HEK293T (cell line): Measurements from ENCODE around the gene SIN3A.

Experiments used
- CTCF ChIA-PET: fragments of 350-600 bp; formaldehyde crosslinking; extraction: SDS; loops from one replicate; lab custom pipeline; 2021; ENCODE audit warnings: antibody characterized with exemption, inconsistent platforms; lab: Yijun Ruan, JAX
- POLR2A ChIA-PET: fragments of 350-600 bp; formaldehyde crosslinking; extraction: SDS; loops from one replicate; lab custom pipeline; 2020; ENCODE audit warnings: antibody characterized with exemption, inconsistent platforms; lab: Yijun Ruan, JAX
- DNase-seq: peaks from one replicate; pipeline ENCODE4 v3.0.0; 2012; ENCODE audit warnings: mixed read lengths; ENCODE audit errors: extremely low spot score
- ARNT ChIP-seq: fragments of 450-650 bp; IDR thresholded peaks from 2 replicates; pipeline ENCODE4 v1.6.1; 2017; ENCODE audit warnings: mild to moderate bottlenecking
- BHLHE40 ChIP-seq: fragments of 450-650 bp; IDR thresholded peaks from 2 replicates; pipeline ENCODE4 v1.6.1; 2016; ENCODE audit warnings: mild to moderate bottlenecking, moderate library complexity, borderline replicate concordance
- CTBP1 ChIP-seq: fragments of 450-650 bp; IDR thresholded peaks from 2 replicates; pipeline ENCODE4 v1.6.1; 2016; ENCODE audit warnings: borderline replicate concordance
- ELF4 ChIP-seq: fragments of 450-650 bp; IDR thresholded peaks from 2 replicates; pipeline ENCODE4 v1.6.1; 2017; ENCODE audit warnings: antibody characterized with exemption
- FOXA1 ChIP-seq: fragments of 450-650 bp; IDR thresholded peaks from 2 replicates; pipeline ENCODE4 v1.6.1; 2016; ENCODE audit warnings: mild to moderate bottlenecking
- FOXK2 ChIP-seq: fragments of 450-650 bp; IDR thresholded peaks from 2 replicates; pipeline ENCODE4 v1.6.1; 2016; ENCODE audit warnings: mild to moderate bottlenecking
- FOXM1 ChIP-seq: fragments of 450-650 bp; IDR thresholded peaks from 2 replicates; pipeline ENCODE4 v1.6.1; 2017; ENCODE audit warnings: mild to moderate bottlenecking, borderline replicate concordance
- HDGF ChIP-seq: fragments of 450-650 bp; IDR thresholded peaks from 2 replicates; pipeline ENCODE4 v1.6.1; 2017; ENCODE audit warnings: antibody characterized with exemption, borderline replicate concordance
- L3MBTL2 ChIP-seq: fragments of 450-650 bp; conservative IDR thresholded peaks from 2 replicates; pipeline ENCODE4 v1.6.1; 2016; ENCODE audit warnings: mild to moderate bottlenecking
- LEF1 ChIP-seq: fragments of 450-650 bp; IDR thresholded peaks from 2 replicates; pipeline ENCODE4 v1.6.1; 2017; ENCODE audit warnings: mild to moderate bottlenecking, borderline replicate concordance
- NFRKB ChIP-seq: fragments of 450-650 bp; IDR thresholded peaks from 2 replicates; pipeline ENCODE4 v1.6.1; 2016; ENCODE audit warnings: mild to moderate bottlenecking, moderate library complexity
- PKNOX1 ChIP-seq: fragments of 450-650 bp; IDR thresholded peaks from 2 replicates; pipeline ENCODE4 v1.6.1; 2016
- SP1 ChIP-seq: fragments of 450-650 bp; IDR thresholded peaks from 2 replicates; pipeline ENCODE4 v1.6.1; 2017
- SUZ12 ChIP-seq: fragments of 450-650 bp; IDR thresholded peaks from 2 replicates; pipeline ENCODE4 v1.6.1; 2016; ENCODE audit warnings: mild to moderate bottlenecking
- TARDBP ChIP-seq: fragments of 450-650 bp; IDR thresholded peaks from 2 replicates; pipeline ENCODE4 v1.6.1; 2016
- ZNF384 ChIP-seq: fragments of 450-650 bp; IDR thresholded peaks from 2 replicates; pipeline ENCODE4 v1.6.1; 2016

SIN3A gene

GRCh38 chr15:75328493-75329314 lies 122.8 kb downstream of the SIN3A start:
- CTCF ChIA-PET: interaction anchor here (1.3 kb wide), 1 partner anchor 9 kb away, joined by 4 read pairs; no protein-coding TSS in a partner anchor
- POLR2A ChIA-PET: no interaction called here
- TF ChIP-seq TARDBP (no peak), L3MBTL2 (no peak), SUZ12 (no peak), ELF4 (no peak), PKNOX1 (no peak), NFRKB (no peak), ZNF384 (no peak), ARNT (no peak), CTBP1 (no peak), SP1 (no peak), HDGF (no peak), LEF1 (no peak), FOXA1 (no peak), FOXK2 (no peak), FOXM1 (no peak), BHLHE40 (no peak)
- no peak for DNase-seq

- TF ChIP-seq ZNF384 (no peak), PKNOX1 (no peak), BHLHE40 (no peak), SUZ12 (no peak), FOXK2 (no peak), NFRKB (no peak), FOXM1 (no peak)
- ChIA-PET CTCF (interaction anchor here (0.6 kb wide), 1 partner anchor 311 kb away, joined by 3 read pairs; no protein-coding TSS in a partner anchor), POLR2A (interaction anchor here (0.7 kb wide), 1 partner anchor 169 kb away, joined by 4 read pairs; no protein-coding TSS in a partner anchor)
- DNase-seq: no peak
These were observed 124.0 kb downstream of the SIN3A start for GRCh38 chr15:75327491-75327890.

GRCh38 chr15:75327005-75327404 lies 124.5 kb downstream of the SIN3A start:
- TF ChIP-seq CTBP1: no peak
- TF ChIP-seq TARDBP: no peak
- TF ChIP-seq BHLHE40: no peak
- no peak for TF ChIP-seq SP1
- TF ChIP-seq L3MBTL2: no peak
- TF ChIP-seq LEF1: no peak
- no peak for TF ChIP-seq ELF4
- no peak for TF ChIP-seq ARNT
- no peak for TF ChIP-seq ZNF384
- no peak for TF ChIP-seq SUZ12
- TF ChIP-seq FOXA1: no peak
- TF ChIP-seq FOXK2: no peak
- TF ChIP-seq HDGF: no peak
- no peak for TF ChIP-seq FOXM1
- TF ChIP-seq NFRKB: no peak
- TF ChIP-seq PKNOX1: no peak
- no peak for DNase-seq
- CTCF ChIA-PET: no interaction called here

GRCh38 chr15:75325922-75326321 lies 125.6 kb downstream of the SIN3A start:
- DNase-seq: no peak
- POLR2A ChIA-PET: no interaction called here
- TF ChIP-seq FOXM1 (no peak), ELF4 (no peak), ARNT (no peak), SUZ12 (no peak), PKNOX1 (no peak), TARDBP (no peak), BHLHE40 (no peak), HDGF (no peak), ZNF384 (no peak), L3MBTL2 (no peak), FOXA1 (no peak), SP1 (no peak), NFRKB (no peak)
- CTCF ChIA-PET: interaction anchor here (0.6 kb wide), 1 partner anchor 305 kb away, joined by 3 read pairs; no protein-coding TSS in a partner anchor

More at GRCh38 chr15:75327005-75327404, 124.5 kb downstream of the SIN3A start:
- POLR2A ChIA-PET: interaction anchor here (0.7 kb wide), 1 partner anchor 169 kb away, joined by 4 read pairs; no protein-coding TSS in a partner anchor

- DNase-seq: no peak
- TF ChIP-seq FOXM1: no peak
- TF ChIP-seq FOXK2: no peak
- no peak for TF ChIP-seq FOXA1
- no peak for TF ChIP-seq BHLHE40
- no peak for TF ChIP-seq ZNF384
- TF ChIP-seq SUZ12: no peak
- no peak for TF ChIP-seq PKNOX1
- no peak for TF ChIP-seq L3MBTL2
- TF ChIP-seq ARNT: no peak
- no peak for TF ChIP-seq TARDBP
- no peak for TF ChIP-seq SP1
- TF ChIP-seq NFRKB: no peak
- TF ChIP-seq ELF4: no peak
- no peak for TF ChIP-seq LEF1
- no peak for TF ChIP-seq HDGF
- CTCF ChIA-PET: no interaction called here
- POLR2A ChIA-PET: interaction anchor here (1.4 kb wide), 1 partner anchor 47 kb away, joined by 4 read pairs; the partner anchor contains the start of gene MAN2C1
These were observed 129.8 kb downstream of the SIN3A start for GRCh38 chr15:75321711-75322110.
